Right forelimb (tissue), 1 donor: ENCODE results near the gene CD300E.

ENCODE experiments used
- DNase-seq: peaks from one replicate; pipeline ENCODE4 v3.0.0-alpha.2; 2018

Gene CD300E

DNA sequence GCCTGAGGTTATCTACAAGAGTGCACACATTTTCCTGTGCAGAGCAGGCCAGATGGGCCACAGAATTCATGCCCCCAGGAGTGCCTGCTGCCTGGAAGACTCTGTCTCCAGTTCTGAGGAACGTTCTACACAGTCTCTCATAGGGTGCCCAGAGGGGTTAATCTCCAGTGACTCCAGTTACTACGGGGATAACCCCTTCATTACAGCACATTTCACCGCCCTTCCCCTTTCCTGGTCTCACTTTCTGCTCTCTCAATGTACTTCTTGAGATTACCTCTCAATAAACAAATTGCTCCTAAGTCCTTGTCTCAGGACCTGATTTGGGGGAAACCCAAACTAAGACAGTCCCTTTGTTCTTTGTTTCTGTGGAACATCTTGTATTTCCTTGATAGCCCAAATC, 62.0 kb downstream of the CD300E start:
- no peak for DNase-seq
